Lung (tissue), 12 donors: Measurements from ENCODE around the gene ZMAT1. TPM values are rescaled to one million over a fixed set of nuclear protein-coding genes. Genes with fewer than 3 reads are reported as not detected.

Source experiments
- ATAC-seq: fragments of 200-7000 bp; cut with Tn5 transposase; one replicate; pipeline ENCODE4 v1.9.1; 2020; ENCODE audit warnings: moderate number of reproducible peaks; ENCODE audit not compliant: insufficient read depth, low FRiP score
- DNase-seq, 3 donors: peaks; one replicate each; pipeline ENCODE4 v3.0.0-alpha.2; 2013 to 2017
- H3K27ac ChIP-seq, 2 donors: one replicate each; pipeline ENCODE4 v1.5.1; 2013; ENCODE audit warnings: mild to moderate bottlenecking in 2 of 2, moderate library complexity in 2 of 2, control low read depth in 1 of 2, inconsistent platforms in 1 of 2, low read depth in 1 of 2, low read length in 1 of 2
- H3K27me3 ChIP-seq, 3 donors: one replicate each; pipeline ENCODE4 v1.5.1; 2013; ENCODE audit warnings: low read length in 2 of 3; ENCODE audit not compliant: control insufficient read depth in 3 of 3, insufficient read depth in 3 of 3
- H3K36me3 ChIP-seq, 4 donors: one replicate each; pipeline ENCODE4 v1.5.1; 2013; ENCODE audit warnings: low read length in 4 of 4, mild to moderate bottlenecking in 1 of 4, moderate library complexity in 1 of 4; ENCODE audit not compliant: control insufficient read depth in 4 of 4, insufficient read depth in 4 of 4
- H3K4me1 ChIP-seq, 5 donors: one replicate each; pipeline ENCODE4 v1.5.1; 2013; ENCODE audit warnings: low read length in 5 of 5, mild to moderate bottlenecking in 2 of 5, moderate library complexity in 1 of 5; ENCODE audit not compliant: control insufficient read depth in 5 of 5, insufficient read depth in 5 of 5
- H3K4me3 ChIP-seq: one replicate; pipeline ENCODE4 v1.5.1; 2013; ENCODE audit warnings: mild to moderate bottlenecking, control low read depth, moderate library complexity
- H3K9ac ChIP-seq, 2 donors: one replicate each; pipeline ENCODE4 v1.5.1; 2013; ENCODE audit warnings: low read length in 2 of 2, control low read depth in 1 of 2; ENCODE audit not compliant: insufficient read depth in 1 of 2
- H3K9me3 ChIP-seq, 4 donors: one replicate each; pipeline ENCODE4 v1.5.1; 2013; ENCODE audit warnings: low read length in 3 of 4, mild to moderate bottlenecking in 1 of 4, moderate library complexity in 1 of 4; ENCODE audit not compliant: control insufficient read depth in 4 of 4, insufficient read depth in 3 of 4
- WGBS, 2 donors: extraction: QIAGEN DNeasy Blood & Tissue Kit; methylation state at CpG; one replicate each; pipeline ENCODE4 v1.1.7; 2013; 5-methylcytosine and 5-hydroxymethylcytosine counted together
- polyA plus RNA-seq, 2 donors: library from polyadenylated mRNA; stranded (reverse); fragments of 200-250 nt; gene quantifications; one replicate each; pipeline ENCODE4 v1.2.1, GENCODE V29; 2013
- total RNA-seq, 2 donors: library from RNA; depleted of rRNA in 1 of 2; stranded (reverse); fragments of >200 nt in 1 of 2; gene quantifications; one replicate each; pipeline ENCODE4 v1.2.1, GENCODE V29; 2014 to 2021
- TF ChIP-seq, protein P1 (sequence below): IDR thresholded peaks from 2 replicates; pipeline ENCODE4 v1.5.1; 2012; ENCODE audit warnings: mild to moderate bottlenecking; ENCODE audit errors: control extremely low read depth, extremely low read depth
- donor health status: control.
- donor health status: control.
- donor health status: Bipolar disorder and iron deficiency.
- donor health status: healthy.
- donor health status: DM: yes; HTN: yes; CAD: no.

Gene ZMAT1
- total and polyA plus RNA-seq, 4 donors, result 2.6 to 13.0 (median 8.6) TPM

DNA sequence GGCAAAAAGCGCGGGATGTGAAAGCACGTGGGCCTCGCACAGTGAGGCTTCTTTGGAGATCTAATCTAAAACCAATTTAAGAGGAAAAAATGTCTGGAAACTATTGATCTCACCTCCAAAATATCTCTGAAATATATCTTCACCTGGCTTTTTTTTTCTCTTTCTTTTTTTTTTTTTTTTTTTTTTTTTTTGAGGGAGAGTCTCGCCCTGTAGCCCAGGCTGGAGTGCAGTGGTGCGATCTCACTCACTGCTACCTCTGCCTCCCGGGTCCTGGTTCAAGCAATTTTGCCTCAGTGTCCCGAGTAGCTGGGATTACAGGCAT lies 383 bp upstream of the ZMAT1 start:
- peaks cover 0 to 13% (median 12%) of the 10 kb centered on the region in 3 donors for H3K27me3 ChIP-seq
- no peaks in the 10 kb centered on the region for H3K9me3 ChIP-seq
- no peak for DNase-seq
- TF ChIP-seq, protein P1, sequence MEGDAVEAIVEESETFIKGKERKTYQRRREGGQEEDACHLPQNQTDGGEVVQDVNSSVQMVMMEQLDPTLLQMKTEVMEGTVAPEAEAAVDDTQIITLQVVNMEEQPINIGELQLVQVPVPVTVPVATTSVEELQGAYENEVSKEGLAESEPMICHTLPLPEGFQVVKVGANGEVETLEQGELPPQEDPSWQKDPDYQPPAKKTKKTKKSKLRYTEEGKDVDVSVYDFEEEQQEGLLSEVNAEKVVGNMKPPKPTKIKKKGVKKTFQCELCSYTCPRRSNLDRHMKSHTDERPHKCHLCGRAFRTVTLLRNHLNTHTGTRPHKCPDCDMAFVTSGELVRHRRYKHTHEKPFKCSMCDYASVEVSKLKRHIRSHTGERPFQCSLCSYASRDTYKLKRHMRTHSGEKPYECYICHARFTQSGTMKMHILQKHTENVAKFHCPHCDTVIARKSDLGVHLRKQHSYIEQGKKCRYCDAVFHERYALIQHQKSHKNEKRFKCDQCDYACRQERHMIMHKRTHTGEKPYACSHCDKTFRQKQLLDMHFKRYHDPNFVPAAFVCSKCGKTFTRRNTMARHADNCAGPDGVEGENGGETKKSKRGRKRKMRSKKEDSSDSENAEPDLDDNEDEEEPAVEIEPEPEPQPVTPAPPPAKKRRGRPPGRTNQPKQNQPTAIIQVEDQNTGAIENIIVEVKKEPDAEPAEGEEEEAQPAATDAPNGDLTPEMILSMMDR, result no peak
- no peak overlapping the region for H3K9ac ChIP-seq
- H3K4me1 ChIP-seq, result no peaks in the 10 kb centered on the region
- no peak overlapping the region for H3K27ac ChIP-seq
- no peak for ATAC-seq
- no peaks in the 10 kb centered on the region for H3K36me3 ChIP-seq
- WGBS, 2 donors, result 49 to 57% methylated on average over 8 of the region's 8 CpGs
- H3K4me3 ChIP-seq, result no peak overlapping the region

DNA sequence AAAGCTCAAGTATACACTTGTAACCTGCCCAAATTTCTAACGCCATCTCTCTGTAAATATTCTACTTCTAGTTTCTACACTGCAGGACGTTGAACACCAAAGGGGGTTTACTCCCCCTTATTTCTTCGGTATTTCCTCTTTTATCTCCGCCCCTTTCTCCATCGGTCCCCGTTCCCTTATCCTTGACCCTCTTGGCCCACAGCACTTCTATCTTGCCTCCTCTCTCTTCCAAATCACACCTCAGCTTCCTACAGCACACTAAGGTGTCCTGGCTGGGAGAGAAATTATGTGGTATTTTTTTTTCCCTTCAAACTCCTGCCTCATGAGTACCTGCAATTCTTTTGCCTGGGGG lies 715 bp downstream of the ZMAT1 start:
- H3K9me3 ChIP-seq, result no peaks in the 10 kb centered on the region
- TF ChIP-seq, protein P1, result no peak
- no peaks in the 10 kb centered on the region for H3K4me1 ChIP-seq
- no peak for ATAC-seq
- peaks cover 0 to 13% (median 12%) of the 10 kb centered on the region in 3 donors for H3K27me3 ChIP-seq
- DNase-seq, result peak in 1 of 3 donors; percentile 2
- H3K27ac ChIP-seq, result peak overlapping the region; percentile 98
- no peak overlapping the region for H3K9ac ChIP-seq
- 0 to 36% methylated on average over 6 of the region's 6 CpGs for WGBS, 2 donors
- H3K36me3 ChIP-seq, result no peaks in the 10 kb centered on the region
- H3K4me3 ChIP-seq, result peak overlapping the region; percentile 35

DNA sequence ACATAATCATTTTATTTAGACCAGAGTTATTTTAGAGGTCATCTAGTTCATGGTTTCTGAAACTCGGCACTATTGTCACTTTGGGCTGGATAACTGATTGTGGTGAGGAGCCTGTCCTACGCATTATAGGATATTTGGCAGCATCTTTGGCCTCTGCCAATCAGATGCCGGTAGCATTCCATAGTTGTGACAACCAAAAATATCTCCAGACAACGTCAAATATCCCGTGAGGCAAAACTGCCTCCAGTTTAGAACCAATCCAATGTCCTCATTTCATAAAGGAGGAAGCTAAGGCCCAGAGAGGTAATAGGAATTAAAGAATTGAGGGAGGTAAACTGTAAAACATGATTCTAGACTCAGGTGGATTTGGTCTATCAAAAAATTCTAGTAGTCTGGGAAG lies 6.1 kb downstream of the ZMAT1 start:
- no peak overlapping the region for H3K9ac ChIP-seq
- H3K27ac ChIP-seq, result no peak overlapping the region
- TF ChIP-seq, protein P1, result no peak
- ATAC-seq (no peak), DNase-seq (no peak)
- WGBS, 2 donors, result 68 to 89% methylated on average over 5 of the region's 5 CpGs
- no peaks in the 10 kb centered on the region for H3K36me3 ChIP-seq
- H3K4me1 ChIP-seq, result no peaks in the 10 kb centered on the region
- H3K4me3 ChIP-seq, result no peak overlapping the region
- peaks cover 0 to 8% (median 6%) of the 10 kb centered on the region in 3 donors for H3K27me3 ChIP-seq
- no peaks in the 10 kb centered on the region for H3K9me3 ChIP-seq

GRCh38 chrX:101918751-101919150 lies 13.1 kb downstream of the ZMAT1 start:
- no peak overlapping the region for H3K27ac ChIP-seq

More at GRCh38 chrX:101918751-101919150, 13.1 kb downstream of the ZMAT1 start:
- H3K4me1 ChIP-seq, result no peaks in the 10 kb centered on the region
- no peak overlapping the region for H3K4me3 ChIP-seq
- TF ChIP-seq, protein P1, result no peak
- no peaks in the 10 kb centered on the region for H3K9me3 ChIP-seq
- whole genome bisulfite sequencing, 2 donors, result 45 to 65% methylated on average over 1 of the region's 1 CpG
- no peaks in the 10 kb centered on the region for H3K36me3 ChIP-seq
- H3K9ac ChIP-seq, result no peak overlapping the region
- H3K27me3 ChIP-seq, result peaks cover 0 to 6% (median 2%) of the 10 kb centered on the region in 3 donors
- DNase-seq (no peak), ATAC-seq (no peak)
